Fibroblast of lung (primary cell): ENCODE data around the gene CABCOCO1. TPM values are rescaled to one million over a fixed set of nuclear protein-coding genes. Genes with fewer than 3 reads are reported as not detected.

ENCODE experiments used
- DNase-seq, 2 donors: peaks; one replicate each; pipeline versions ENCODE4 v3.0.0 to v3.0.0-alpha.2; 2010; ENCODE audit warnings: low read depth in 2 of 2
- H2AFZ ChIP-seq: 2 replicates; pipeline ENCODE4 v1.5.1; 2012; ENCODE audit warnings: low read length, control low read depth, inconsistent platforms
- H3K27ac ChIP-seq: 2 replicates; pipeline ENCODE4 v1.5.1; 2011; ENCODE audit warnings: low read length, control low read depth; ENCODE audit not compliant: insufficient read depth
- H3K27me3 ChIP-seq: 2 replicates; pipeline ENCODE4 v1.5.1; 2011; ENCODE audit warnings: mild to moderate bottlenecking, low read length; ENCODE audit not compliant: control insufficient read depth, insufficient read depth
- H3K36me3 ChIP-seq: 2 replicates; pipeline ENCODE4 v1.5.1; 2011; ENCODE audit warnings: low read length; ENCODE audit not compliant: control insufficient read depth, insufficient read depth
- H3K4me1 ChIP-seq: 2 replicates; pipeline ENCODE4 v1.5.1; 2011; ENCODE audit warnings: low read length; ENCODE audit not compliant: control insufficient read depth, insufficient read depth; ENCODE audit errors: extremely low read depth
- H3K4me2 ChIP-seq: 2 replicates; pipeline ENCODE4 v1.5.1; 2011; ENCODE audit warnings: low read length, control low read depth; ENCODE audit not compliant: insufficient read depth; ENCODE audit errors: extremely low read depth
- H3K4me3 ChIP-seq, 4 experiments: fragments of 200-600 bp in 1 of 4; sonication (generic) in 1 of 4; replicated peaks in 1 of 4; 2 replicates each; pipeline ENCODE4 v1.5.1; 2011 to 2016; ENCODE audit warnings: low read length in 4 of 4, low read depth in 3 of 4, mild to moderate bottlenecking in 3 of 4, control low read depth in 2 of 4, inconsistent platforms in 1 of 4, mixed read lengths in 1 of 4; ENCODE audit not compliant: insufficient read depth in 1 of 4; ENCODE audit errors: control extremely low read depth in 1 of 4
- H3K79me2 ChIP-seq: 2 replicates; pipeline ENCODE4 v1.5.1; 2012; ENCODE audit warnings: mild to moderate bottlenecking, low read length, inconsistent platforms; ENCODE audit not compliant: control insufficient read depth, insufficient read depth
- H3K9ac ChIP-seq: 2 replicates; pipeline ENCODE4 v1.5.1; 2011; ENCODE audit warnings: mild to moderate bottlenecking, low read length, control low read depth; ENCODE audit not compliant: insufficient read depth
- H3K9me3 ChIP-seq: 2 replicates; pipeline ENCODE4 v1.5.1; 2012; ENCODE audit warnings: low read depth, low read length; ENCODE audit not compliant: control insufficient read depth, insufficient read depth
- H4K20me1 ChIP-seq: 2 replicates; pipeline ENCODE4 v1.5.1; 2011; ENCODE audit warnings: low read length; ENCODE audit not compliant: control insufficient read depth, insufficient read depth; ENCODE audit errors: extremely low read depth
- CTCF ChIP-seq, 2 donors: IDR thresholded peaks in 1 of 2; conservative IDR thresholded peaks in 1 of 2; 1 replicate in 1 of 2; 2 replicates in 1 of 2; pipeline ENCODE4 v1.5.1; 2011 to 2012; ENCODE audit warnings: low read length in 2 of 2, control low read depth in 1 of 2, inconsistent platforms in 1 of 2, low read depth in 1 of 2, mild to moderate bottlenecking in 1 of 2
- EZH2 ChIP-seq: IDR thresholded peaks from 2 replicates; pipeline ENCODE4 v1.5.1; 2012; ENCODE audit warnings: low read length, control low read depth, mild to moderate bottlenecking; ENCODE audit errors: missing control alignments
- polyA plus RNA-seq, 2 donors: library from polyadenylated mRNA; depleted of rRNA in 1 of 2; stranded (reverse) in 1 of 2; unstranded in 1 of 2; fragments of >200 nt; gene quantifications; 2 replicates each; pipeline ENCODE4 v1.2.1, GENCODE V29; 2011 to 2012; ENCODE audit warnings: missing spikeins in 1 of 2
- total RNA-seq: library from RNA; depleted of rRNA; stranded (reverse); fragments of >200 nt; gene quantifications from 2 replicates; pipeline ENCODE4 v1.2.1, GENCODE V29; 2014

Gene CABCOCO1
- total and polyA plus RNA-seq, 2 donors (not counting 1 experiment from before 2014, with no cell fraction given): 0.83 to 1.6 TPM

- H3K4me1 ChIP-seq: no peaks in the 10 kb centered on the region
- H3K27me3 ChIP-seq: no peaks in the 10 kb centered on the region
- TF ChIP-seq CTCF (conservative IDR thresholded peaks at IDR 0.05 in 1 of 2, IDR thresholded peaks at IDR 0.05 in 1 of 2; ENCODE audit: low read depth in 1 of 2, low read length in 2 of 2): no peak
- no peak for TF ChIP-seq EZH2
- no peak for DNase-seq
- no peak overlapping the region for H3K4me3 ChIP-seq
- no peaks in the 10 kb centered on the region for H3K9me3 ChIP-seq
- no peaks in the 10 kb centered on the region for H4K20me1 ChIP-seq
- no peaks in the 10 kb centered on the region for H3K79me2 ChIP-seq
- no peak overlapping the region for H3K9ac ChIP-seq
- H3K4me2 ChIP-seq: no peak overlapping the region
- H2AFZ ChIP-seq: no peak overlapping the region
- no peaks in the 10 kb centered on the region for H3K36me3 ChIP-seq
- no peak overlapping the region for H3K27ac ChIP-seq
Observed at GRCh38 chr10:61617180-61617579, 45.5 kb upstream of the CABCOCO1 start.

GRCh38 chr10:61617586-61617985 is 45.1 kb upstream of the CABCOCO1 start:
- no peak for DNase-seq
- H3K9ac ChIP-seq: no peak overlapping the region
- TF ChIP-seq EZH2: no peak
- no peak for TF ChIP-seq CTCF (conservative IDR thresholded peaks at IDR 0.05 in 1 of 2, IDR thresholded peaks at IDR 0.05 in 1 of 2; ENCODE audit: low read depth in 1 of 2, low read length in 2 of 2)
- no peaks in the 10 kb centered on the region for H3K4me1 ChIP-seq
- H3K27me3 ChIP-seq: no peaks in the 10 kb centered on the region
- no peak overlapping the region for H3K4me3 ChIP-seq
- no peaks in the 10 kb centered on the region for H3K36me3 ChIP-seq
- H3K79me2 ChIP-seq: no peaks in the 10 kb centered on the region
- H3K9me3 ChIP-seq: no peaks in the 10 kb centered on the region
- H3K4me2 ChIP-seq: no peak overlapping the region
- no peaks in the 10 kb centered on the region for H4K20me1 ChIP-seq
- H2AFZ ChIP-seq: no peak overlapping the region
- no peak overlapping the region for H3K27ac ChIP-seq

- Histone ChIP-seq H4K20me1 (no peaks in the 10 kb centered on the region), H3K79me2 (no peaks in the 10 kb centered on the region), H3K27ac (no peak overlapping the region), H3K4me1 (no peaks in the 10 kb centered on the region), H3K36me3 (no peaks in the 10 kb centered on the region), H3K4me2 (no peak overlapping the region), H2AFZ (no peak overlapping the region), H3K27me3 (no peaks in the 10 kb centered on the region), H3K4me3 (no peak overlapping the region), H3K9me3 (no peaks in the 10 kb centered on the region), H3K9ac (no peak overlapping the region)
- TF ChIP-seq EZH2 (no peak), CTCF (conservative IDR thresholded peaks at IDR 0.05 in 1 of 2, IDR thresholded peaks at IDR 0.05 in 1 of 2; ENCODE audit: low read depth in 1 of 2, low read length in 2 of 2) (no peak)
- DNase-seq: no peak
Observed at GRCh38 chr10:61618388-61618961, 44.3 kb upstream of the CABCOCO1 start.
